Activated naive CD4-positive, alpha-beta T cell treated with anti-CD3 and anti-CD28 coated beads for 36 hours (primary cell): ENCODE data around the gene NGEF. TPM values are rescaled to one million over a fixed set of nuclear protein-coding genes. Genes with fewer than 3 reads are reported as not detected.

Experiments used
- CTCF ChIA-PET: fragments of 350-600 bp; sonication (Branson Sonifier 250); formaldehyde crosslinking; loops from one replicate; lab custom pipeline; 2021; ENCODE audit warnings: antibody characterized with exemption; lab: Charles Lee
- DNase-seq: peaks from one replicate; pipeline ENCODE4 v3.0.0-alpha.2; 2020
- H3K27ac Mint-ChIP-seq: one replicate; pipeline ENCODE4 v1.8.0; 2021; ENCODE audit warnings: mild to moderate bottlenecking, mixed read lengths
- H3K27me3 Mint-ChIP-seq: one replicate; pipeline ENCODE4 v1.8.0; 2021; ENCODE audit warnings: low read depth, mixed read lengths
- H3K36me3 Mint-ChIP-seq: one replicate; pipeline ENCODE4 v1.8.0; 2021; ENCODE audit warnings: low read depth, mixed read lengths
- H3K4me1 Mint-ChIP-seq: one replicate; pipeline ENCODE4 v1.8.0; 2021; ENCODE audit warnings: low read depth, mixed read lengths
- H3K4me3 Mint-ChIP-seq: one replicate; pipeline ENCODE4 v1.8.0; 2021; ENCODE audit warnings: mild to moderate bottlenecking, moderate library complexity, mixed read lengths
- H3K9me3 Mint-ChIP-seq: one replicate; pipeline ENCODE4 v1.8.0; 2021; ENCODE audit warnings: mixed read lengths
- intact Hi-C: fragments of 100-400 bp; cut with micrococcal nuclease; formaldehyde crosslinking; loops from one replicate; pipeline ENCODE4 v1.15.1; 2023
- total RNA-seq, 2 experiments: library from RNA; stranded (reverse); gene quantifications; one replicate each; pipeline ENCODE4 v1.2.3, GENCODE V29; 2021

The NGEF gene
- total RNA-seq, 2 experiments from 2014 or later: 0.12 TPM; not detected in 1

DNA sequence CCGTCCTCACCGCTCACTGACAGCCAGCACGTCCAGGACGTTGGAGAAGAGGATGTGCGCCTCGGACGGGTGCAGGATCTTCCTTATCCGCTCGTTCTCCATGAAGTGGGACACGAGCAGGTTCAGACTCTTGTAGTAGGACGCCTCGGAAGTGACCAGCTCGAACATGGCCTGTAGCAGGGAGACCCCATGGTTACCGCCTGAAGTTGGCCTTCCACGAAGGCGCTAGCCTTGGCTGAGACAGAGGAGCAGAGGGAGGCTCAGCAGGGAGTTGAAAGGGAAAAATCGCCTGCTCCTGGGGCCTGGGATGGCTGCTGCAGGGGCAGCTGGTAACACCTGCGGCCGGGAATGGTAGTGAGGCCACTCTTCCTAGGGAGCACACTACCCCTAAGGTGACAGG is 118.3 kb downstream of the NGEF start:
- Mint-ChIP-seq H3K9me3 (no peaks in the 10 kb centered on the region), H3K4me1 (peaks cover 8% of the 10 kb centered on the region), H3K36me3 (no peaks in the 10 kb centered on the region), H3K27me3 (peaks cover 9% of the 10 kb centered on the region), H3K4me3 (no peak overlapping the region), H3K27ac (no peak overlapping the region)
- CTCF ChIA-PET: no interaction called here
- no peak for DNase-seq
- intact Hi-C loops: no loop called here

DNA sequence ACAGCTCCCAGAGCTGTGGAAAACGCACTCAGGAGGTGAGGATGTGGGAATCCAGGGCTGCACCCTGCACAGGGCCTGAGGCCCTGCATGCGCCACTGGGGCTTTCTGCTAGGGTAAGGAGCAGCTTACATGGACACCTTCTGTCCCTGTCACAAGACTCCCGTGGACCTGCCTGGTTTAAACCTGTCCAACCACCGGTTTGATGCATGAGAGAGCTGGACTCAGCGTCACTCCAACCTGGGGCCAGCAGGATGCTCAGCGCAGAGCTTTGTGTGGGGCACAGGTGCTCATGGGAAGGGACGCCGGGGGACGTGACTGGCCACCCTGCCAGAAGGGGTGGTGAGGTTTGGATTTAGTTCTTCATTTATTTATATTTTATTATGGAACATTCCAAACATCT is 118.8 kb downstream of the NGEF start:
- peaks cover 9% of the 10 kb centered on the region for H3K27me3 Mint-ChIP-seq
- CTCF ChIA-PET: interaction anchor here (0.6 kb wide), 1 partner anchor 347 kb away, joined by 7 read pairs; no protein-coding TSS in a partner anchor
- H3K9me3 Mint-ChIP-seq: no peaks in the 10 kb centered on the region
- peaks cover 8% of the 10 kb centered on the region for H3K4me1 Mint-ChIP-seq
- DNase-seq: no peak
- no peaks in the 10 kb centered on the region for H3K36me3 Mint-ChIP-seq
- no peak overlapping the region for H3K4me3 Mint-ChIP-seq
- intact Hi-C loops: no loop called here
- H3K27ac Mint-ChIP-seq: no peak overlapping the region

DNA sequence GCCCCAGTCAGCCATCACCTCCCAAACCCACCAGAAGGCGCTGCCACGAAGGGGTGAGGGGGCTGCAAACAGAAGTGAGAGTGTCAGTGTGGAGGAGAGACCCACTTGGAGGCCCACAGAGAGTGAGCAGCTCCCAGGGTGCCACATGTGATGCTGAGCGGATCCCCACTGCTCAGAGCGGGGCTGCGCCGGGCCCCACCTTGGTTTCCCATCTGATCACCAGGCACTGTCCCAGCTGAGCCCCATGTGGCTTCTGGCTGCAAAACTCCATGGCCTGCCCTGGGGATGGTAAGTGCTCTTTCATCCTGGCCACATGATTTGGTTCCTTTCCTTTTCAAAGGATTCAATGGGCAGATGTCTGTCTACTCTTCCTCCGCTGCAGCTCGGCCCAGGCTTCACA is 119.2 kb downstream of the NGEF start:
- CTCF ChIA-PET: interaction anchor here (0.6 kb wide), 1 partner anchor 348 kb away, joined by 7 read pairs; no protein-coding TSS in a partner anchor
- H3K4me3 Mint-ChIP-seq: no peak overlapping the region
- peaks cover 9% of the 10 kb centered on the region for H3K27me3 Mint-ChIP-seq
- H3K36me3 Mint-ChIP-seq: no peaks in the 10 kb centered on the region
- intact Hi-C loops: no loop called here
- H3K27ac Mint-ChIP-seq: no peak overlapping the region
- peaks cover 8% of the 10 kb centered on the region for H3K4me1 Mint-ChIP-seq
- no peak for DNase-seq
- H3K9me3 Mint-ChIP-seq: no peaks in the 10 kb centered on the region

DNA sequence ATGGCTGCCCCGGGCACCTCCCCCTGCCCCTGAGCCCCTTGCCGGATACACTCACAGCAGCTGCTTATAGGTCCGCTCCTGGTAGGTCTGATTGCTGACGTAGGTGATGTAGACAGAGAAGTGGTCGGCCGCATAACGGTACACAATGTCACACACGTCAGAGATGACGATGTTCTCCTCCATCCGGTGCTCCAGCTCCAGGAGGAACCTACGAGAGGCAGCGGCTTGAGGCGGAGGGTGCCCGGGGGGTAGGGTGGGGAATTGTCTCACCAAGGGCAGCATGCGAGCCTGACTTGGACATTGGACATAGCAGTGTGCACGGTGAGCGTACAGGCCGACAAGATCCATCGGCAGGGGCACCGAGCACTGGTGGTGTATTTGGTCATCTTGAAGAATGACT is 120.2 kb downstream of the NGEF start:
- Mint-ChIP-seq H3K4me3 (no peak overlapping the region), H3K36me3 (no peaks in the 10 kb centered on the region), H3K27me3 (peaks cover 9% of the 10 kb centered on the region), H3K4me1 (peaks cover 6% of the 10 kb centered on the region), H3K9me3 (no peaks in the 10 kb centered on the region), H3K27ac (no peak overlapping the region)
- CTCF ChIA-PET: no interaction called here
- DNase-seq: no peak
- intact Hi-C loops: no loop called here

DNA sequence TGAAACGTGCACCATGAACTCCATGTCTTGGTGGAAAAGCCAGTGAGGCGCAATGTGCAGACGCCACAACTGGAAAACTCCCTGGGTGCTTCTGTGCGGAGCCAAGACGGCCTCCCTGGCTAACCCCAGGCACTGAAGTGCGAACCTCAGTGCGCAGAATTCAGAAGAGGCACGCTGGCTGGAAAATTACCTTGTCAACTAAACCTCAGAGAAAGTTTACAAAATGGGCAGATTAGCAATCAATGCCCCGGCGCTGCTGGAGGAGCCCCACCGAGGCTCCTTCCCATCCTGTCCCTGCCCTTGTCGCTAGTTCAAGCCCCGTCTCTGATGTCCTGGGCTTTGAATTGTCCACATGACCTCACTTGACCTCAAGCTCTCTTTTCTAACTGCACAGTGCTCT is 120.8 kb downstream of the NGEF start:
- CTCF ChIA-PET: no interaction called here
- no peak for DNase-seq
- Mint-ChIP-seq H3K27ac (no peak overlapping the region), H3K36me3 (no peaks in the 10 kb centered on the region), H3K9me3 (no peaks in the 10 kb centered on the region), H3K4me3 (no peak overlapping the region), H3K27me3 (peaks cover 9% of the 10 kb centered on the region), H3K4me1 (peaks cover 1% of the 10 kb centered on the region)
- intact Hi-C loops: no loop called here

DNA sequence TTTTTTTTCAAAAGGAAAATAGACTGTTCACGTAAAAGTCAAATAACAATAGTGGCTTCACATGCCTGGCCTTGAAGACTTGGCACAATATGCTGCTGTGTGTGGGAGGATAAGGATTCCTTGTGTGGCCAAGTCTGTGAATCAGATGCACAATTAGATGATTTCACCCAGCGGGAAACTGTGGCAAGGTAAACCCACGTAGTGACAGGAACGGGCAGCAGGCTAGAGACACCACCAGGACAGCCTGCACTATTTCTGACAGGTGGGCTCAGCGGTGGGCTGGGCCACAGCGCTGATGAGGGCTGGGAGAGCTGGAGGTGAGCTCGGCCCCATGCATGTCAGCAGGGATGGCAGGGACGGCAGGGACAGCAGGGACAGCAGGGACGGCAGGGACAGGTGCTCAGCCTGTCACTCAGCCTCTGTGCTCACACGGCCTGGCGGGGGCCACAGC is 121.4 kb downstream of the NGEF start:
- H3K4me1 Mint-ChIP-seq: no peaks in the 10 kb centered on the region
- CTCF ChIA-PET: no interaction called here
- intact Hi-C loops: no loop called here
- H3K27ac Mint-ChIP-seq: no peak overlapping the region
- peaks cover 9% of the 10 kb centered on the region for H3K27me3 Mint-ChIP-seq
- no peak for DNase-seq
- no peaks in the 10 kb centered on the region for H3K9me3 Mint-ChIP-seq
- H3K4me3 Mint-ChIP-seq: no peak overlapping the region
- H3K36me3 Mint-ChIP-seq: no peaks in the 10 kb centered on the region

DNA sequence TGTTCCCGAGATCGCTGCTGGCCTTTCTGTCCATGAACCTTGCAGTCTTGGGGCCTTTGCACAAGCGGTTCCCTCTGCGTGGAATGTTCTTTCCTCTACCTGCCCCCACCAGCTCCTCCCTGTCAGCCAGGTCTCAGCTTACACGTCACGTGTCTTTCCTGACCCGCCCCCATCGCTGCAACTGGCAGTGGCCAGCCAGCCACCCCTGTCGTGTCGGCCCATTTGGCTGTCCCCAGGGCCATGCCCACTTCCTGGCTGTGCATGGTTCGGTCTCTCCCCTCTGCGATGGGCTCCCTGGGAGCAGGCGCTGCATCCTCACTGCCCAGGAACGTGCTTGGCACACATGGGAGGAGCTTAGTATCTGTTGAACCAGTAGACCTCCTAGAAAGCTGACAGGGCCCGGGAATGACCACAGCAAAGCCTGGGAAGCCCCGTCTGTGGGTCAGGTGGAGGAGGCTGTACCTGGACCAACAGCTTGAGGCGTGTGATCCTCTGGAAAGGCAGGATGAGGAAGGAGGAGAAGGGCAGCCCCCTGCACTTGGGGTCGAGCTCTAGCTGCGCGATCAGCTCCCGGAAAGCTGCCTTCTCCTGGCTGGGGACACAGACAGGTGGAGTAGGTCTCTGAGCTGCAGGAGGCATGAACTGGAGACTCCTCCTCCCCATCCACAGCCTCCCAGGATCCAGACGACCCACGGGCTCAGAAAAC is 122.0 kb downstream of the NGEF start:
- Mint-ChIP-seq H3K9me3 (no peaks in the 10 kb centered on the region), H3K36me3 (no peaks in the 10 kb centered on the region)
- DNase-seq: no peak

DNA sequence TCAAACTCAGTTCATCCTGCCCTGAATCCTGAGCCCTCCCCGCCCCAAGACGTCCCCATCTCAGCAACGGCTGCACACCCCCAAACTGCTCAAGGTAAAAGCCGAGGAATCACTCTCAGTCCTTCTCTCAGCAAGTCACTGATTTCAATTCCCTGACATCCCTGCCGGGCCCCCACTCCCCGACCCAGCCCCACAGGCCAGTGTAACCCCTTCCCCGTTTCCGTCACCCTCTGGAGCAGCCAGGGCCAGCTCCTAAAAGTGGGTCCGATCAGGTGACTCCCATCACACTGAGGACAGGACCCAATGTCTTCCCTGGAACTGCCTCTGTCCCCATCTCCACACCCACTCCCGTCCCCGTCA is 122.5 kb downstream of the NGEF start:
- no peaks in the 10 kb centered on the region for H3K4me1 Mint-ChIP-seq
- no peaks in the 10 kb centered on the region for H3K36me3 Mint-ChIP-seq
- CTCF ChIA-PET: no interaction called here
- H3K9me3 Mint-ChIP-seq: no peaks in the 10 kb centered on the region
- intact Hi-C loops: no loop called here
- peaks cover 9% of the 10 kb centered on the region for H3K27me3 Mint-ChIP-seq
- no peak overlapping the region for H3K27ac Mint-ChIP-seq
- no peak overlapping the region for H3K4me3 Mint-ChIP-seq
- no peak for DNase-seq

More for the DNA sequence above, 122.0 kb downstream of the NGEF start:
- intact Hi-C loops: no loop called here
- Mint-ChIP-seq H3K4me1 (no peaks in the 10 kb centered on the region), H3K27me3 (peaks cover 9% of the 10 kb centered on the region), H3K4me3 (no peak overlapping the region), H3K27ac (no peak overlapping the region)
- CTCF ChIA-PET: interaction anchor here (0.6 kb wide), 1 partner anchor 1035 kb away, joined by 3 read pairs; no protein-coding TSS in a partner anchor

DNA sequence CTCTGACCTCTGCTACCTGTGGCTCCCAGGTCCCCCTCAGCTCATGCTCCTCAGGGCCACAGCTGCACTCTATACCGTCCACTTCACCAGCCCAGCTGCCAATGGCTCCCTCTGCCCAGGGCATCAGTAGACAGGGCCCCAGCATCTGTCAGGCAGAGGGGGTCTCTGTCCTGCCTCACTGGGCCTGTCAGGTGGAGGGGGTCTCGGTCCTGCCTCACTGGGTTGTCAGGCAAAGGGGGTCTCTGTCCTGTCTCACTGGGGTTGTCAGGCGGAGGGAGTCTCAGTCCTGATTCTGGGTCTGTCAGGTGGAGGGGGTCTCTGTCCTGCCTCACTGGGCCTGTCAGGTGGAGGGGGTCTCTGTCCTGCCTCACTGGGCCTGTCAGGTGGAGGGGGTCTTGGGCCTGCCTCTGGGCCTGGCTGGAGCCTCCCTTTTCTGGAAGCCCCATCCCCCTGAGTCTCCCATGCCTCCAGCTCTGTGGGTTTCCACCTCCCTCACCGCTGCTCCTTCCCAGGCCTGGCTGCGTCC is 123.1 kb downstream of the NGEF start:
- Mint-ChIP-seq H3K4me1 (no peaks in the 10 kb centered on the region), H3K27ac (no peak overlapping the region), H3K9me3 (no peaks in the 10 kb centered on the region), H3K36me3 (no peaks in the 10 kb centered on the region), H3K27me3 (peaks cover 9% of the 10 kb centered on the region), H3K4me3 (no peak overlapping the region)
- intact Hi-C loops: no loop called here
- CTCF ChIA-PET: no interaction called here
- no peak for DNase-seq

DNA sequence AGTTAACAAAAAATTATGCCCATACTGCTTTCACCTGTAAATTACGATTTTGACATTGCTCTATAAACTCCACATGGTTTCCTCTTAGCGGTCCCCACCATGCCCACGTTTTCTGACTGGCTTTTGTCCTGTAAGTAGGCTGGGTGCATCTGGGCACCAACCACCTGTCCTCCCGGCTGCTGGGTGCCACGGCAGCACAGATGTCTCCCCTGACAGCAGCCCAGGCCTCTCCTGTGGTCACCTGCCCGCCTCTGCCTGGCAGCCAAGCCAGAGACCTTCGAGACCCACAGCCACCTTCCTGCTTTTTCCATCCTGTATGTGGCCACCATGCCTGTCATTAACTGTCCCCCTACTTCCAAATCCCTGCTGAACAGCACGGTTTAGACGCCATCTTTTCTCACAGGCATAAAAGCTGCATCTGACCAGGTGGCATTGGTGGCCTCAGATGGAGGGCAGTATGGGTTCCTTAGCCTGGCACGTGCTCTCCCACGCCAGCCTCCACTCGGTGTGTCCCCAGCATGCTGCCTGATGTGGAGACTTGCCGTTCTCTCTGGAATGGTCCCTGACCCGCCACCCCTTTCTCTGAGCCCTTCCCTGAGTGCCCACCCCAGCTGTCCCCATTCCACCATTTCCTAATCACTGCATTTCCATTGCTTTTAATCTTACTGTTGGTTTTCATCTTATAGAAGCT is 124.1 kb downstream of the NGEF start:
- Mint-ChIP-seq H3K27ac (no peak overlapping the region), H3K36me3 (no peaks in the 10 kb centered on the region), H3K4me1 (no peaks in the 10 kb centered on the region), H3K9me3 (no peaks in the 10 kb centered on the region), H3K4me3 (no peak overlapping the region), H3K27me3 (peaks cover 9% of the 10 kb centered on the region)
- CTCF ChIA-PET: no interaction called here
- no peak for DNase-seq
- intact Hi-C loops: no loop called here

DNA sequence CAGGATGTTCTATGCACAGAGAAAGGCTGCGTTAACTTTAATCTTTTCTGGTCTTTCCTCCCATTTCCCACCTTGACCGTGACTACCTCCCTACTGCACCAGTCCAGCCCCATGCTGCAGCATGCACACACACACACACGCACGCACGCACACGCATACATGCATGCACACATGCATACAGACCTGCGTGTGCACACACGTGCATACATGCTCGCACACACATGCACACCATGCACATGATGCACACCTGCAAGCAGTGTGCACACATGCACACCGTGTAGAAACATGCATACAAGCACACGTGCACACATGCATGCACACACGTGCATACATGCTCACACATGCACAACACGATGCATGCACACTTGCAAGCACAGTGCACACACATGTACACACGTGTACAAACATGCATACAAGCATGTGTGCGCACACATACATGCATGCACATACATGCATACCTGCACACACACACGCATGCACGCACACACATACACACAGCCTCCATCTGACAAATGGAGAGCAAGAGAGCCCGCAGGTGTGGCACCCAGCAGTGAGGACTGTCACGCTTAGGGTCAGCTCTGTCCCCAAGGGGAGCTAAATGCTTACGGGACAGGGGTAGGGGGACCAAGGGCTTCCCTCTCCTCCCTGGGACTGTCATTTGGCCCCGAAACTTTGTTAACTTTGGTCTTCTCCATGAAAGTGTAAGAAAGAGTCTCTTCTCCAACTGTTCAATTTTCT is 124.8 kb downstream of the NGEF start:
- Mint-ChIP-seq H3K27ac (no peak overlapping the region), H3K4me1 (no peaks in the 10 kb centered on the region), H3K4me3 (no peak overlapping the region), H3K36me3 (no peaks in the 10 kb centered on the region), H3K27me3 (peaks cover 9% of the 10 kb centered on the region), H3K9me3 (no peaks in the 10 kb centered on the region)
- CTCF ChIA-PET: no interaction called here
- intact Hi-C loops: no loop called here
- DNase-seq: no peak

DNA sequence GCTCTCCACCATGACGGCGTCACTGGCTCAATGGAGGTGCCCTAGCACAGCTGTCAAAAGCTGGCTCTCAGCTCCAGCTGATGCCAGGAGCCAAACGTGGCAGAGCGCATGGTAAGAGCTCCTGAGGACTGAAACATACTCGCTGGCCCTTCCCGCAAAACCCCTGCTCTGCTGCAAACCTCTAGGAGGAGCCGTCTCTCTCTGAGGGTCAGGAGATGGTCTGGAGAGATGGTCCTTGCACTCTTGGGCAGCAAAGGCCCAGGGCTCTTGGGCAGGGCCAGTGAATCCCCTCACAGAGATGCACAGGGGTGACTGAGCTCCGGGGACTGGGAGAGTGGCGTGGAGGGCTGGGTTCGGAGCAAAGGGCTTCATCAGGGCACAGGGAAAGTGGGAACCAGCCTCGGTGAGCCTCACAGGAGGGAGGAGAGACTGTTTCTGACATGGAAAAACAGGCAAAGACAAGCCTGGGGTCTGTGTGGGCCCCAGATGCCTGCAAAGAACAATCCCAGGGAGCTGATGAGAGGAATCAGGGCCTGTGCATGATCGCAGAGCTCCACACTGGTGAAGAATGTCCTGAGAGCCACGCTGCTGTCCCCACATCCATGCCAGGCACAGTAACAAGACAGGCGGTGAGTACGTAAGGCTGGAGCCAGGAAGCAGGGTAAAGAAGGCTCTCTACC is 125.7 kb downstream of the NGEF start:
- intact Hi-C loops: no loop called here
- CTCF ChIA-PET: no interaction called here
- H3K27ac Mint-ChIP-seq: no peak overlapping the region

More for the DNA sequence above, 125.7 kb downstream of the NGEF start:
- Mint-ChIP-seq H3K27me3 (peaks cover 9% of the 10 kb centered on the region), H3K4me3 (no peak overlapping the region), H3K9me3 (no peaks in the 10 kb centered on the region), H3K4me1 (no peaks in the 10 kb centered on the region), H3K36me3 (no peaks in the 10 kb centered on the region)
- DNase-seq: no peak
